NCI-H69 (cell line): Measurements from ENCODE around the gene ARHGEF10L.
A peak's percentile ranks its signal among the peaks of the same experiment; 100 is the strongest.

Experiments
- DNase-seq: peaks from one replicate; lab custom pipeline; 2025; lab: John Stamatoyannopoulos, UW

Gene ARHGEF10L

DNA sequence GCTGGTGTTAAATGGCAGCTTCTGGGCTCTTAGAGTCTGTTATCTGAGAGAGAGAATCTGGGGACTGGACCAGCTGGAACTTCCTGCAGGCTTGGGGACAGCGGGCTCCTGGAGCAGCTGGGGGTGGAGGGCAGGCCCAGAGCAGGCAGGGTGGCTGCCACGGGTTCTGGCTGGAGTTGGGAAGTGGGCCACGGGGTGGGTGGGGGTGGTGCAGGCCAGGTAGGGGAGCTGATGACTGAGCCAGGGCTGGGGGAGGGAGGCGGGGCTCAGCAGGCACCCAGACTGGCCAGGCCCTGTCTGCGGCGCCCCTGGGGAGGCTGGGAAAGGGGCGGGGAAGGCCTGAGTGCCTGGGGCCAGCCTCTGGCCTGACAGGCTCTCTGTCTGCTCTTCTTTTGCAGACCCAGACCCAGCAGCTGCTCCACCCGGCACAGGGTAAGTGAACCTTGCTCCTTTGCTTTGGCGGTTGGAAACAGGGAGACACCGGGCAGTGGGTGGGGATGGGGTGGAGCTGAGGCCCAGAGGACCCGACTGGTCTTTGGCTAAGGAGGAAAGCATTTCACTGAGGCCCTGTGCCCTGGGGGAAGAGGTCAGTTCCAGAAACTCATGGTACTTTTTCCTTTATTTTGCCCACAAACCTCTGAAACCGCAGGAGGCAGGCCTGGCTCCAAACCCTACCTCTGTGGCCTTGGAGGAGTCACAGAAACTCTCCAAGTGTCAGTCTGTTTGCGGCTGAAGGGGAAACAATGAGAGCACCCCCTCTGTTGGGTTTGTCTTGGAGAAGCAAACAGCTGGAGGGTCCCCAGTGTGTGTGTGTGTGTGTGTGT lies 48.8 kb downstream of the ARHGEF10L start:
- peak; percentile 87 for DNase-seq

DNA sequence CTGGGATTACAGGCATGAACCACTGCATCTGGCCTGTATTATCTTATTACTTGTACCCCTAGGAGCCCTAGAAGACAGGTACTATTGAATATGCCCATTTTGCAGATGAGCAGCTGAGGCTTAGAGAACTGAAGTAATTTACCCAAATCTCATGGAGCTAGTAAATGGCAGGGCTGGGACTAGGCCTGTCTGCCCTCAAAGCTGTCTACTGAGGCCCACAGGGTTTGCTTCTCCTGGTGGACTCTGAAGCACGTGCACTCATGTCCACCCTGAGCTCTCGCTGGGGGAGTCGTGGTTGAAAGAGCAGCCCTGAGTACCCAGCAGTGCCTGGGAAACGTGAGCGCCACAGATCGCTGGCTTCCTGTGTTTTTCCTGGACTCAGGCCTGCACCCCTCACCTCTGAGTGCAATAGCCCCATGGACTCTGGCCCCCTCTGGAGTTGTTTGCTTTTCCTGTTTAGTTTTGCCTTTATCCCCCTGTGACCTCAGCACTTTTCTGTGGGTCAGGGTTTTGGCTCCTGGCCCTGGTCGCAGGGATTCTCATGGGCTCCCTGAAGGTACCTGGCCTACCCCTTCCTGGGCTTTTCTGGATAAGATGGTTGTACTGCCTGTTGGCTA lies 52.4 kb downstream of the ARHGEF10L start:
- DNase-seq = peak; percentile 16

DNA sequence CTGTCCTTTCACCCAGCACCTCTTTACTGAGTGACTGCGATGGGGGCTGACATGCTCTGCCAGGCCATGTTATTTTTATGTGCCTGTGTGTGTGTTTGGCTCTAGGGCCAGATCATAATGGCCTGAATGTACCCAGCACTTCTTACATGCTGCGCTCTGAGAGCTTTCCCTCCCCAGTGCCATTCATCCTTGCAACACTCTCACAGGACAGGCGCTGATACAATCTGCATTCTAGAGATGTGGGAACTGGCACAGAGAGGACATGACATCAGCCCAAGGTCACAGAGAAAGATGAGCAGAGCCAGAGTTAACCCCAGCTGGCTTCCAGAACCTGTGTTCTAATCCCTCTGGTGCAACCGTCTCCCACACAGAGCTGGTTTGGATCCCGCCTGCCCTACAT lies 54.5 kb downstream of the ARHGEF10L start:
- DNase-seq = no peak

DNA sequence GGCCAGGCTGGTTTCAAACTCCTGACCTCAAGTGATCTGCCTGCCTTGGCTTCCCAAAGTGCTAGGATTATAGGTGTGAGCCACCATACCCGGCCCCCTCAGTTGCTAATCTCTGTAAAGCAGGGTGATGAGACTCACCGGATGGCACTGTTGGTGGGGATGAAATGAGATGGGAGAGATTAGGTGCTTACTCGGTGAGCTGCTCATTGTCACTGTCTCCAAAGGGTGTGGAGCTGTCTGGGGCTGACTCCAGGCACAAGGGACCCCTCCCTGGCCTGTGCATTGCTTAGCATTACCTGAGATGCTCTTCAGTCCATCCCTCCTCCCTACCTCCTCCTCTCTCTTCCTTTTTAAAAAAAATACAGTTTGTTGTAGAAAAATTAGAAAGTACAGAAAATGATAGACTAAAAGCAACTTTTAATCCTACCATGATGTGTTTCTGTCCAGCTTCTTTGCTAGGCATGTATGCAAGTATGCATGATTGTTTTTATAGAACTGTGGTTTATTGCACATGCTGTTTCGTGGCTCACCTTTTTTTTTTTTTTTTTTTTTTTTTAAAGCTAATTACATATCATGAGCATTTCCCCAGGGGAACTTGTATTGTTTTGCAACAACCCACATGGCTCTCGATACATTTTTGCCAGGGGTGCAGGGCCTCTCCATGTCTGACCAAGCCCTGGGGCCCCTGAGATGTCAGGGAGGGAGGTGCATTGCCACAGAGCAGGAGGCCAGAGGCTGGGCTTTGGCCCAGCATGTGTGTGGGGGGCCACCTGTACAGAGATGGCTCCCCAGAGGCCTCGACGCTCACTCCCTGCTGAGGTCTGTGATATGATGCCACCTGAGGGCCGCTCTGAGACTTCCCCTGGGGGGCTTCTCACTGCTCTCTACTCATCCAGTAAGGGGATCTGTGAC lies 55.4 kb downstream of the ARHGEF10L start:
- peak; percentile 80 for DNase-seq

DNA sequence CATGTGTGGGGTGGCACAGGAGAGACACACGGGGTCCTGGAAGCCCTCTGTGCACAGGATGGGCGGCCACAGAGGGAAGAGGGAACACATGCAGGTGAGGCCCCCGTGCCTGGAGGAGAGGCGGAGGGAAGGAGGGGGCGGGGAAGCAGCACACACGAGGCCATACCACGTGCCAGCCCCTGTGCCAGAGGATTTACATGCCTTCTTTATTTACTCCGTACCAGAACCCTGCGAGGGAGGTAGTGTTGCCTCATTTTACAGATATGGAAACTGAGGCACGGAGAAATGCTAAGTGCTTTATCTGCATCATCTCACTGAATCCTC lies 56.1 kb downstream of the ARHGEF10L start:
- DNase-seq = peak; percentile 44

DNA sequence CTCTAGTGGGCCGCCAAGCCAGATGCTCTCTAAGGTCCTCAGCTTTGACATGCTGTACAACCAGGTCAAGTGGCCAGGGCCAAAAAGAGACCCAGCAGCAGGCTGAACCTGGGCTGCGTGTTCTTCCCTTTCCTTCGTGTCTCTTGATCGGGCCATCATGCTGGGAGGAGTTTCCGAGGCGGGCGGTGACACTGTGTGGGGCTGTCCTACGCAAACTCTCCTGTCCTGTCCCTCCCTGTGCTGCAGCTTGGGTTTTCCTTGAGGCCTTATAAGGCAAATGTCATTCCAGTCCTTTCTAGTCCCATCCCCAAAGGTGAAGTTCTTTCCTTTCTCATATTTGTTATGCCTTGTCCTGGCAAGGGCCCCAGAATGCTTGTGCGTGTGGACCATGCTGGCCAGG lies 56.7 kb downstream of the ARHGEF10L start:
- DNase-seq = no peak

DNA sequence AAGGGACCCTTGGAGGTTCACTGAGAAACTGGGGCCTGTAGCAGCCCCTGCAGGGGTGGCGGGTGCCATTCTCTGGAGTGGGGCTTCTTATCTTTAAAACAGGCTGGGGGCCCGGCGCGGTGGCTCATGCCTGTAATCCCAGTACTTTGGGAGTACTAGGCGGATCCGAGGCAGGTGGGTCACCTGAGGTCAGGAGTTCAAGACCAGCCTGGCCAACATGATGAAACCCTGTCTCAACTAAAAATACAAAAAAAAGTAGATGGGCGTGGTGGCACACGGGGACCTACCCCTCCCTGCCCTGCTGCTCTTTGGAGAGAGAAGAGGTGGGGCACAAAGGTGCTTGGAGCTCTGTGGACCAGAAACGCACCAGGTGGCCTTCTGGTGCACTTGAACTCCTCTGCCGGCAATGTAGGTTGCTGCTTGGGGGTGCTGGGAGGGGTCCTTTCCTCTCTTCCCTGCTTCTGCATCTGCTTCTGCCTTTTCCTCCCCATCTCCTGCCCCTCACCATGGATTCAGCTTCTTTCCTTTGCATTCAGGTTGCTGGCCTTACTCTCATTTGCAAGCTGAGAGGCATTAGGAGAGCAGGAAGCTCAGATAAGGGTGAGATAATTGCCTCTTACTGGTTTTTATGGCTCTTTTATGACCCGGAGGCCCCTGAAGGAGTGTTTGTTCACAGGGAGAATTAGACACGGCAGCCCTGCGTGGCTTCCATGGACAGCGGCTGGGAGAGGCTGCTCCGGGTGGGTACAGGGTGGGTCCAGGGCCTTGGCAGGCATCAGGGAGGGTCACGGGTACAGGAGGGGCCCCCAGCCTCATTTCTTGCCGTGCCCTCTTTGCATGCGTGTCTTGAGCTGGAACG lies 57.4 kb downstream of the ARHGEF10L start:
- peak; percentile 80 for DNase-seq

DNA sequence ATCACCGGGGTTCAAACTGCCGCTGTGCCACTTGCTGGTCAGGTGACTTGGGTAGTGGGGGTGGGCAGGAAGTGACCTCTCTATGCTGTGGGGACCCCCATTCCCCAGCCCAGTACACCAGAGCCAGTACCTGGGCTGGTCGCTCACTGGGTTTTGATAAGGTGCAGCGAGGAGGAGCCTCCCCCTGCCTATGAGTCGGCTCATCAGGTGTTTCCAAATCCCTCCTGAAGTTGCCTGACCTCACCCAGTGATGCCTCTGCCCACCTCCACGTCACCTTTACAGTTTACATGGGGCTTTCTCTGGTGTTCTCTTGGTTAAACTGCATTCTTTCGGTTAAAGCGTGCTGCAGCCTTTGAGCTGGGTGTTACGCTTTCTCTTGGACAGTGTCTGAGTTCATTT lies 58.2 kb downstream of the ARHGEF10L start:
- DNase-seq = no peak

DNA sequence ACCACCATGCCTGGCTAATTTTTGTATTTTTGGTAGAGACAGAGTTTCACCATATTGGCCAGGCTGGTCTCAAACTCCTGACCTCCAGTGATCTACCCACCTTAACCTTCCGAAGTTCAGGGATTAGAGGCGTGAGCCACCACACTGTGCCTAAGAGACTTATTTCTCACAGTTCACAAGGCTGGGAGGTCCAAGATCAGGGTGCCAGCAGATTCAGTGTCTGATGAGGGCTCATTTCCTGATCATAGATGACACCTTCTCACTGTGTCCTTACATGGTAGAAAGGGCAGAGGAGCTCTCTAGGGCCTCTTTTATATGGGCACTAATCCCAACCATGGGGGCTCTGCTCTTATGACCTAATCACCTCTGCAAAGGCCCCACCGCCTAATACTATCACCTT lies 58.8 kb downstream of the ARHGEF10L start:
- DNase-seq = no peak

DNA sequence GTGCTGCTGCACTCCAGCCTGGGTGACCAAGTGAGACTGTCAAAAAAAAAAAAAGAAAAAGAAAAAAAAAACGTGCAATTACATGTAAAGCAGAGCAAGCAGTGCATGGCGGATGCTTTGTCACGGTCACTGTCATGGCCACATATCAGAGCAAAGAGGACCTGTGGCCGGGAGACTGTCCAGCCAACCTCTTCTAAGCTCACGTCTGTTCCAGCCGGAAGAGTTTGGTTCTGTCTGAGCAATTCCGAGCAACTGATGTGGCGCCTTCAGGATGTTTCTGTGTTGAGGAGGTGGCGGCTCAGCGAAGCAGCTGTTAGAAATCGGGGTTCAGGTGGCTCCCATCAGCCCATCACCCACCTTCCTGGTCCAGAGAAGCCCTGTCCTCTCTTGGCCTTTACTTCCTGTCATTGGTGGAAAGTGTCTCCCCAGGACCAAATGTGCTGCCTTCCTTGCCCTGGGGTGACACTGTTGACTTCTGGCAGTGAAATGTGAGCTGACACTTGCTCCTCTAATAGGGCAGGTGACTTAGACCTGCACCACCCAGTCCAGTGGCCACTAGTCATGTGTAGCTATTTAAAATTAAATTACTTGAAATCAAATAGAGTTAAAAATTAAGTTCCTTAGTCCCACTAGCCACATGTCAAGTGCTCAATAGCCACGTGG lies 59.9 kb downstream of the ARHGEF10L start:
- DNase-seq = no peak

DNA sequence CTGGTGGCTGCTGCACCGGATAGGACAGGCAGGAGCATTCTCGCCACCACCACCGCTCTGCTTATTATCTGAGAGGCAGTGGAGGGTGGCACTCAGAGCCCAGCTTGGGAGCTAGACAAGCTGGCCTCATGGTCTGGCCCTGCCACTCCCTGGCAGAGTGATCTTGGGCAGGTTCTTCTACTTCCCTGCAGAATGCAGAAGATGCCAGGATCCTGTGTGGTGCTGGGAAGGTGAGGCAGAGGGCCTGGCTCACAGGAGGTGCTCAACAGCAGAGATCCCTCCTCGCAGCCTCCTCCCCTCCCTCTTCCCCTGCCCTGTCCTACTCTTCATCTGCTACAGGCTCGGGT lies 60.4 kb downstream of the ARHGEF10L start:
- no peak for DNase-seq

DNA sequence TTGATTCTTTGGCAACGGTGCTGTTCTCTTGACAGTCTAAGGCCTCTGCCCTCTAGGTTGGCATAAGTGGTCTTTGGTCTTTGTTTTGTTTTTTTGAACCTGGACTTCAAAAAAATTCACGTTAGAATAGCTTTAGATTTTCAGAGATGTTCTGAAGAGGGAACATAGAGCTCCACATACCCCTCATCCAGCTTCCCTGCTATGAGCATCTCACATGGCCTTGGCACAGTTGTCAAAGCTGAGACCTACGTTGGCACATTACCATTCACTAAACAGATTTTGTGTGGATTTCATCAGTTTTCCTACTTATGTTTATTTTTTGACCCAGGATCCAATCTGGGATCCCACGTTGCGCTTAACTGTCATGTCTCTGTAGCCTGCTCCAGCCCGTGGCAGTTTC lies 60.8 kb downstream of the ARHGEF10L start:
- DNase-seq = no peak

DNA sequence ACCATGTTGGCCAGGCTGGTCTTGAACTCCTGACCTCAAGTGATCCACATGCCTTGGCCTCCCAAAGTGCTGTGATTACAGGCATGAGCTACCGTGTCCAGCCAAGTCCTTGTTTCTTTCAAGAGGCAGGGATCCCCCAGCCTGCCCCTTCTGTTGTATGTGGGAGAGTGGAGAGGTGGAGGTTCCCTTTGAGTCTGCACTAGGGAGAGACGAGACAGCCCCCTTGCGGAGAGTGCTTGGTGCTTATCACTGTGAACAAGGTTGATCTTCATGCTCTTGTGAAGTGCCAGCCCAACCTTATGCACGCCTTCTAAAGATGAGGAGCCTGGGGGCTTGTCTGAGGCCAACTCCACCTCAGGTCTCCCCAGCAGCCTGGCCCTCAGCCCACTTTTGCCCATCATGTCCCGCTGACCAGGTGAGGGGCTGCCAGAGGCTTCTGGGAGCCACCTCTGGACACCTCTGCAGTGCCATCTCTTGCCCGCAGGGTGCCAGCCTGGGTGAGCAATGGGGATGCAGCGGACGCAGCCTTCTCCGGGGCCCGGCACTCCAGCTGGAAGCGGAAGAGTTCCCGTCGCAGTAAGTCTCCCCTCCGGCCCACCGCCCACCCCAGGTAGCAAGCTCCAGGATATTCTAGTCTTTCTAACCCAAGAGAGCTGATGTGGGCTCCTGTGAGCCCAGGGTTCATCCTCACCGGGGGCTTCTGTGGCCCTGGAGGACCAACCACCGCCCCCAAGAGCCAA lies 62.3 kb downstream of the ARHGEF10L start:
- no peak for DNase-seq

DNA sequence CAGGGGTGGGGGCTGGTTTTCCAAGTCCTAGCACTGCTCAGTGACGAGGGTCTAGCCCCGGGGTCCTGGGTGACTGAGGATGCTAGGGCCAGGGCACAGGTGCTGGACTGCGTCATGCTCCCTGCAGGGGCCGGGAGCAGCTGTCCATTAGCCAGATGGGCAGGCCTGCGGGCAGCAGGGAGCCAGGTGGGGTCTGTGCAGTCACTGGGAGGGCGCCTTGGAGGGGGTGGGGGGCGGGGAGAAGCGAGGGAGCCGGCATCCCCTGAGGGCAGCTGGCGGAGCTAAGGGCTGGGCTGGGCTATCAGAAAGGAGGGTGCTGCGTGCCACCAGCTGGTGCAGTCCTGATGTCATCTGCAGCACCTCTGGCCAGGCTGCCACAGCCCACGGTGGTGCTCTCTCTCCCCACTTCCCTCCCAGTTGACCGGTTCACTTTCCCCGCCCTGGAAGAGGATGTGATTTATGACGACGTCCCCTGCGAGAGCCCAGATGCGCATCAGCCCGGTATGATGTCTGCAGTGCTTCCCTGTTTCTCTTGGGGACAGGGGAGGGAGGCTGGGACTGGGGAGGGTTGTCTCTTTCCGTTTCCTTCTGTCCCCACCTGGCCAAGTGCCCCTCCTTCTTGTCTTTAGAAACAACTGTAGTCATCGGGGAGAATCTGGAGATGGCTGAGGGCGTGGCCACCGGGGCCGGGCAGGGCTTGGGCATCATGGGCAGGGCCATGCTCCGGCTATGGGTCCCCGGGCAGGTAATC lies 63.8 kb downstream of the ARHGEF10L start:
- peak; percentile 91 for DNase-seq

DNA sequence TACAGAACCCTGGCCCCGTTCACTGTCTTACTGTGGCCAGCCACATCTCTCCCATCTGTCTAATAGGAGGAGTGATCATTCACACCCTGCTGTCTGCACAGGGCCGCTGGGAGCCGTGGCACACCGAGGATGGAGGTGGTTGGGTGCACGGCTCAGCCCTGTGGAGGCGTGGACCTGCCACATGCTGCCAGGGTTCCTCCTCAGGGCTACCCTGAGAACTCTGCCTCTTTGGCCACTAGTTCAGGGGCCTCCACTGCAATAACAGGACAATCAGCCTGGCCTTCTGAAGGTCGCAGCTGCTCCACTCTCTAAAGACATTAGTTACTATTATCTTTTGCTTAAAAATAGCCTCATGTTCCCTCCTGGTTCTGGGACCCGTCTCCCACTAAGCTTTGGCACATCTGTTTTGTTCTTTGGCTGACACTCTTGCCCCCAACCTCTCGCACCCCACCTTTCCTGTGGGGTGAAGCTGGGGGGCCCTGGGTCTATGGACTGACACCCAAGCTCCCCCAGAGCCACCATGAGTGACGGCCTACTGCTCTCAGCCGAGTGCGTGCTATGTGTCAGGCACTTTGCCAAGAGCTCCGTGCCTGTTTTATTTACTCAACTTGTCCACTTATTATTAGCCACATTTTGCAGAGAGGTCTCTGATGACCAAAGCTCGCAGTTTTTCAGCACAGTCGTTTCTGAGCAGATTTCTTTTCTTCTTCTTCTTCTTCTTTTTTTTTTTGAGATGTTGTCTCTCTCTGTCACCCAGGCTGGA lies 66.3 kb downstream of the ARHGEF10L start:
- peak; percentile 16 for DNase-seq

DNA sequence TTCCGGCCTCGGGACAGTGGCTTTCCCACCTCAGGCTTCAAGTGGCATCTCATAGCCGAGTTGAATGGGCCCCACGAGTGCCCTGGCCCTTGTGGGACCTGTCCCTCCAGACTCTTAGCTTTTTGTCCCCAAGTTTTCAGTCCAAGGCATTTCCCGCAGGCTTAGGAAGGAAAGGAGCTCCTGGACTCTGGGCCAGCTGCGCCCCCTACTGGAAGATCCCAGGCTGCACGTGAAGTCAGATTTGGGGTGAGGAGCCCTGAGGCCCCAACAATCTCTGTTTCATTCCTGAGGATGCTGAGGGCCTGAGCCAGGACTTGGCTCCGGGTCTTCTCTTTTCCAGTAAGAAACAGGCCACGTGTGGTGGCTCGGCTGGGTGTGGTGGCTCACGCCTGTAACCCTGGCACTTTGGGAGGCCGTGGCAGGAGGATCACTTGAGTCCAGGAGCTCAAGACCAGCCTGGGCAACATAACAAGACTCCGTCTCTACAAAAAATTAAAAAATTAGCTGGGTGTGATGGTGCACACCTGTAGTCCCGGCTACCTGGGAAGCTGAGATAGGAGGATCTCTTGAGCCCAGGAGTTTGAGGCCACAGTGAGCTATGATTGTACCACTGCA lies 67.4 kb downstream of the ARHGEF10L start:
- DNase-seq = peak; percentile 64

DNA sequence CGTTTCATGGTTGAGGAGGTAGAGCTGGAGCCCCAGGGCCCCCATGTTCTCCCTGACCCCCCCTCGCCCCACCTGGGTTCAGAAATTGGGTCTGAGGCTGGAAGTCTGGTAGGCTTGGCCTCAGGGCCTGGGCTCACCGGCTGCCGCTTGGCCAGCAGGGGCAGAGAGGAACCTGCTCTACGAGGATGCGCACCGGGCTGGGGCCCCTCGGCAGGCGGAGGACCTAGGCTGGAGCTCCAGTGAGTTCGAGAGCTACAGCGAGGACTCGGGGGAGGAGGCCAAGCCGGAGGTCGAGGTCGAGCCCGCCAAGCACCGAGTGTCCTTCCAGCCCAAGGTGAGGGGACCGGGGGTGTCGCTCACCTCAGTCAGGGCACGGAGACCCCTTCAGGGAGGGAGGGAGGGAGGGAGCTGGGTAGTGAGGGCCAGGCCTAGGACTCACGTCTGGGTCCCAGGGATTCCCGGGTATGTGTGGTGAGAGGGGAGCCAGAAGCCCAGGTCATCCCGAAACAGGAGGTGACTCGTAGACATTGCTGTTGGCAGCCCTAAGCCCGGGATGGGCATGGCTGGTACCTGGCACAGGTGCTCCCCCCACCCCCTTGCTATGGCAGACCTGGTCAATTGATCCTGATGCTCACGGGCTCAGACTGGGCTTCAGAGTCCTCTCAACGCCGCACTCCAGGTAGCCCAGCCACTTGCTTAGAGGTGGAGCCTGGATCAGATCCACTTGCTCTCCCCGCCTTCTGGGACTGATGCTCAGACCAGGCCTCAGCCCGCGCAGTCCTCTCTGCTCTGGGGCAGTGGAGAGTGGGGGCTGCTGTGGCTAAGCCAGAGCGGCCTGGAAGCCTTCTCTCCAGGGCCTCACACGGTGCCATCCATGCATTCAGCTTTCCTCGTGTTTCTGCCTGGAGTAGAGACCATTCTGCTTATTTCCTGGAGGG lies 68.4 kb downstream of the ARHGEF10L start:
- DNase-seq = no peak

DNA sequence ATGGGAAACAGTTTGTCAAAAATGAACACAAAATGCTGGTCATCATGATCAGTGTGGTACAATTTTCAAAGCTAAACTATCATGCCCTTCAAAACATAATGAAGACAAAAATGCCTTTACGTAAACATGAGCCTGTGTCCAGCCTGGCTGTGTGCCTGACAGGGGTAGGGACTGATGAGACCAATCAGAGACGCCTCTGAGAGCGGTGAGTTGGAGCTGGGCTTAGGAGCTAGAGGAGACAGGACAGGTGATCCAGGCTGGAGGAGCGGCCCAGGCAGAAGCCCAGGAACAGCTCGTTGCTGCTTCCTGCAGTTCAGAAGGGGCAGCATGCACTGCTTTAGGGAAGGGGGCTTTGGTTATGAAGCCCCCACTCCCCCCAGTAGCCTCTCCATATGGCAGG lies 70.0 kb downstream of the ARHGEF10L start:
- no peak for DNase-seq
